Stimulated activated CD4-positive, alpha-beta T cell treated with anti-CD3 and anti-CD28 coated beads, TNF-alpha, amount 100 ng/mL, for 48 hours (primary cell): Measurements from ENCODE around the gene GRM7.

ENCODE experiments used
- DNase-seq, 3 donors: peaks; one replicate each; pipeline ENCODE4 v3.0.0-alpha.2; 2020; ENCODE audit warnings: low read depth in 3 of 3

The GRM7 gene

GRCh38 chr3:6971933-6972332 is 111.0 kb downstream of the GRM7 start:
- DNase-seq: no peak

GRCh38 chr3:6985848-6986247 is 124.9 kb downstream of the GRM7 start:
- no peak for DNase-seq

- no peak for DNase-seq
Measured at GRCh38 chr3:6989608-6990291, 128.8 kb downstream of the GRM7 start.

GRCh38 chr3:6994081-6994668 is 133.3 kb downstream of the GRM7 start:
- no peak for DNase-seq

- DNase-seq: no peak
Measured at GRCh38 chr3:7000501-7000900, 139.6 kb downstream of the GRM7 start.

- DNase-seq: no peak
Measured at GRCh38 chr3:7001370-7001769, 140.5 kb downstream of the GRM7 start.

- DNase-seq: no peak
Measured at GRCh38 chr3:7015683-7016440, 154.9 kb downstream of the GRM7 start.

GRCh38 chr3:7025581-7026300 is 164.8 kb downstream of the GRM7 start:
- no peak for DNase-seq

GRCh38 chr3:7029562-7029961 is 168.6 kb downstream of the GRM7 start:
- DNase-seq: no peak

GRCh38 chr3:7038394-7038793 is 177.5 kb downstream of the GRM7 start:
- DNase-seq: no peak

GRCh38 chr3:7062714-7063113 is 201.8 kb downstream of the GRM7 start:
- DNase-seq: no peak

- DNase-seq: no peak
Measured at GRCh38 chr3:7070461-7070860, 209.5 kb downstream of the GRM7 start.

- no peak for DNase-seq
Measured at GRCh38 chr3:7074217-7074616, 213.3 kb downstream of the GRM7 start.

- DNase-seq: no peak
Measured at GRCh38 chr3:7075117-7075516, 214.2 kb downstream of the GRM7 start.

- DNase-seq: no peak
Measured at GRCh38 chr3:7075901-7076300, 215.0 kb downstream of the GRM7 start.

- no peak for DNase-seq
Measured at GRCh38 chr3:7082244-7082643, 221.3 kb downstream of the GRM7 start.

GRCh38 chr3:7086417-7086816 is 225.5 kb downstream of the GRM7 start:
- no peak for DNase-seq

GRCh38 chr3:7095116-7095515 is 234.2 kb downstream of the GRM7 start:
- no peak for DNase-seq

- DNase-seq: no peak
Measured at GRCh38 chr3:7100136-7100535, 239.2 kb downstream of the GRM7 start.

GRCh38 chr3:7106635-7107034 is 245.7 kb downstream of the GRM7 start:
- no peak for DNase-seq

- DNase-seq: no peak
Measured at GRCh38 chr3:7112523-7113056, 251.7 kb downstream of the GRM7 start.

- DNase-seq: no peak
Measured at GRCh38 chr3:7144697-7145308, 283.9 kb downstream of the GRM7 start.
